SH-SY5Y (cell line): ENCODE results near the gene CYP4X1.

Experiments used
- GATA2 ChIP-seq: IDR thresholded peaks from 2 replicates; pipeline ENCODE4 v1.6.1; 2011; ENCODE audit warnings: mild to moderate bottlenecking, low read depth, low read length
- GATA3 ChIP-seq: IDR thresholded peaks from 2 replicates; pipeline ENCODE4 v1.6.1; 2011; ENCODE audit warnings: low read depth, mild to moderate bottlenecking, low read length, moderate library complexity

- no peak for TF ChIP-seq GATA2
- TF ChIP-seq GATA3 = no peak
Observed at GRCh38 chr1:47003896-47004403, 19.5 kb upstream of the CYP4X1 start.
